HG03196 (cell line): ENCODE data around the gene TMTC1.
"Not testable (repeated sequence)": the region's sequence is repeated elsewhere in the genome, so short reads cannot be mapped to it uniquely, and the experiment has no call there.

Experiments used
- ATAC-seq: cut with Tn5 transposase; IDR thresholded peaks from one replicate; pipeline ENCODE4 v1.9.1; 2021; ENCODE audit not compliant: unreplicated experiment

The TMTC1 gene

GRCh38 chr12:29783773-29784666 is at the start of gene TMTC1:
TSS of gene TMTC1 (minus strand) at chr12:29783942. CDS start at chr12:29783751, 191 bp downstream.
- no peak for ATAC-seq

- no peak for ATAC-seq
These were observed 47.4 kb upstream of the TMTC1 start for GRCh38 chr12:29831173-29831572.

- ATAC-seq = no peak
These were observed 46.6 kb upstream of the TMTC1 start for GRCh38 chr12:29830391-29830790.

- no peak for ATAC-seq
These were observed 35.3 kb upstream of the TMTC1 start for GRCh38 chr12:29818916-29819623.

GRCh38 chr12:29816874-29817725 is 33.4 kb upstream of the TMTC1 start:
- no peak for ATAC-seq

GRCh38 chr12:29809616-29810361 is 26.0 kb upstream of the TMTC1 start:
- ATAC-seq = not testable (repeated sequence)

GRCh38 chr12:29807129-29807528 is 23.4 kb upstream of the TMTC1 start:
- no peak for ATAC-seq

- ATAC-seq = no peak
These were observed 20.3 kb upstream of the TMTC1 start for GRCh38 chr12:29804019-29804418.

- no peak for ATAC-seq
These were observed 15.8 kb upstream of the TMTC1 start for GRCh38 chr12:29799591-29799990.

GRCh38 chr12:29797565-29798355 is 14.0 kb upstream of the TMTC1 start:
- no peak for ATAC-seq

- no peak for ATAC-seq
These were observed 13.1 kb upstream of the TMTC1 start for GRCh38 chr12:29796823-29797263.

GRCh38 chr12:29795715-29796114 is 12.0 kb upstream of the TMTC1 start:
- no peak for ATAC-seq

- ATAC-seq = no peak
These were observed 11.1 kb upstream of the TMTC1 start for GRCh38 chr12:29794862-29795261.

GRCh38 chr12:29792853-29793252 is 9.1 kb upstream of the TMTC1 start:
- ATAC-seq = no peak

GRCh38 chr12:29792132-29792531 is 8.4 kb upstream of the TMTC1 start:
- no peak for ATAC-seq

- ATAC-seq = peak; percentile 11
These were observed 620 bp downstream of the TMTC1 start for GRCh38 chr12:29782871-29783772.

GRCh38 chr12:29782285-29782870 is 1.4 kb downstream of the TMTC1 start:
- peak; percentile 62 for ATAC-seq

GRCh38 chr12:29781705-29782266 is 2.0 kb downstream of the TMTC1 start:
- ATAC-seq = peak; percentile 21
